ENCODE data around the gene TMEFF1.

DNA sequence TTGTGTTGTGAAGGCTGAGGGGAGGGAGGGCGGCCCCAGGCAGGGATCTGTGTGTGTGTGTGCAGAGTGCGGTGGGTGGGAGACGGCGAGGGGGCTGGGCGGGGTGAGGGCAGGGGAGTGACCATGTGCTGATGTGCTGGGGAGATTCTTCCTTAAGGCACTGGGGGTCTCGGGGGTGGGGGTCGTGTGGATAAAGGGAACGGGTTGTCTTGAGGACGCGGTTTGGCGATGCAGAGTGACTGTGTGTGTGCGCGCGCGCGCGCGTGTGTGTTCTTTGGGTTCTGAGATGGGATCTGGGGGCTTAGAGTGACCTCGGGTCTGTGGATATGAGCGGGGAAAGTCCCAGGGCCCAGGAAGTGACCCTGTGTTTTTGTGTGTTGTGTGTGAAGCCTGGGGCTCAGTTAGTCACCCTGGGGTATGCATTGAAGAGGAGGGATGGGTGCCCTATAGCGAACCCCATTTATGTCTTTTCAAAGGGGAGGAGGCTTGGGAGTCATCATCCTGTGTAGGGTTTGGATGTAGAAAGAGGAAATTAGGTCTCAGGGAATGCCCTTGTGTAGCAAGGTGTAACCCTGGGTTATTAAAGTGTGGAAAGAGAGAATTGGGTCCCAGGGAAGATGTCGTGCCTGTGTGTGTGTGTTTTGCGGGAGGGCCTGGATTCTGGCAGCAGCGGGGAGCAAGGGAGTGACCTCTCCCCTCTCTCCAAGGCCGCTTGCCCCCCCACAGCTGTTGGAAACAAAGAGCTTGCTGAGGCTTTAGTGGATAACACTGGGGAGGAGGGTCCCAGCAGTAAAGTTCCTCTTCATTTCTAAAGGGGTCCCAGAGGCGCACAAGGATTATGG, 1.4 kb downstream of the TMEFF1 start:
- TF ChIP-seq, protein P1, sequence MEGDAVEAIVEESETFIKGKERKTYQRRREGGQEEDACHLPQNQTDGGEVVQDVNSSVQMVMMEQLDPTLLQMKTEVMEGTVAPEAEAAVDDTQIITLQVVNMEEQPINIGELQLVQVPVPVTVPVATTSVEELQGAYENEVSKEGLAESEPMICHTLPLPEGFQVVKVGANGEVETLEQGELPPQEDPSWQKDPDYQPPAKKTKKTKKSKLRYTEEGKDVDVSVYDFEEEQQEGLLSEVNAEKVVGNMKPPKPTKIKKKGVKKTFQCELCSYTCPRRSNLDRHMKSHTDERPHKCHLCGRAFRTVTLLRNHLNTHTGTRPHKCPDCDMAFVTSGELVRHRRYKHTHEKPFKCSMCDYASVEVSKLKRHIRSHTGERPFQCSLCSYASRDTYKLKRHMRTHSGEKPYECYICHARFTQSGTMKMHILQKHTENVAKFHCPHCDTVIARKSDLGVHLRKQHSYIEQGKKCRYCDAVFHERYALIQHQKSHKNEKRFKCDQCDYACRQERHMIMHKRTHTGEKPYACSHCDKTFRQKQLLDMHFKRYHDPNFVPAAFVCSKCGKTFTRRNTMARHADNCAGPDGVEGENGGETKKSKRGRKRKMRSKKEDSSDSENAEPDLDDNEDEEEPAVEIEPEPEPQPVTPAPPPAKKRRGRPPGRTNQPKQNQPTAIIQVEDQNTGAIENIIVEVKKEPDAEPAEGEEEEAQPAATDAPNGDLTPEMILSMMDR (IDR thresholded peaks at IDR 0.05): no peak
- no peak for TF ChIP-seq POLR2A (IDR thresholded peaks at IDR 0.05)

Measured in body of pancreas (tissue), 4 donors.